Parathyroid adenoma (tissue), 2 donors: Measurements from ENCODE around the gene IL1R1.

Source experiments
- H2AFZ ChIP-seq: fragments of 300-600 bp; sonication (generic); one replicate; pipeline ENCODE4 v1.7.0; 2017; ENCODE audit warnings: antibody characterized with exemption, mild to moderate bottlenecking
- H3K27ac ChIP-seq: fragments of 300-600 bp; sonication (generic); one replicate; pipeline ENCODE4 v1.7.0; 2017
- H3K27me3 ChIP-seq: fragments of 300-600 bp; sonication (generic); one replicate; pipeline ENCODE4 v1.7.0; 2017; ENCODE audit warnings: low read length; ENCODE audit not compliant: control insufficient read depth, insufficient read depth
- H3K36me3 ChIP-seq: fragments of 300-600 bp; sonication (generic); one replicate; pipeline ENCODE4 v1.7.0; 2017; ENCODE audit warnings: low read length; ENCODE audit not compliant: control insufficient read depth, insufficient read depth
- H3K4me1 ChIP-seq: fragments of 300-600 bp; sonication (generic); one replicate; pipeline ENCODE4 v1.7.0; 2017; ENCODE audit warnings: control low read depth
- H3K4me2 ChIP-seq: fragments of 300-600 bp; sonication (generic); one replicate; pipeline ENCODE4 v1.7.0; 2017; ENCODE audit warnings: low read length
- H3K4me3 ChIP-seq: fragments of 300-600 bp; sonication (generic); one replicate; pipeline ENCODE4 v1.7.0; 2017; ENCODE audit warnings: low read depth, low read length
- H3K79me2 ChIP-seq: fragments of 300-600 bp; sonication (generic); one replicate; pipeline ENCODE4 v1.7.0; 2017; ENCODE audit warnings: control low read depth
- H3K9ac ChIP-seq: fragments of 300-600 bp; sonication (generic); one replicate; pipeline ENCODE4 v1.7.0; 2017; ENCODE audit warnings: mild to moderate bottlenecking
- H3K9me3 ChIP-seq: fragments of 300-600 bp; sonication (generic); one replicate; pipeline ENCODE4 v1.7.0; 2017; ENCODE audit warnings: low read length; ENCODE audit not compliant: control insufficient read depth
- TF ChIP-seq, protein P1 (sequence below): fragments of 300-600 bp; sonication (generic); IDR thresholded peaks from one replicate; pipeline ENCODE4 v1.7.0; 2017; ENCODE audit warnings: antibody characterized with exemption, mild to moderate bottlenecking
- donor health status: primary hyperparathyroidism.

Gene IL1R1

GRCh38 chr2:102179788-102180686 is 37.5 kb downstream of the IL1R1 start:
- no peaks in the 10 kb centered on the region for H3K9me3 ChIP-seq
- no peak overlapping the region for H3K4me2 ChIP-seq
- no peak overlapping the region for H3K9ac ChIP-seq
- no peak overlapping the region for H3K27ac ChIP-seq
- TF ChIP-seq, protein P1, sequence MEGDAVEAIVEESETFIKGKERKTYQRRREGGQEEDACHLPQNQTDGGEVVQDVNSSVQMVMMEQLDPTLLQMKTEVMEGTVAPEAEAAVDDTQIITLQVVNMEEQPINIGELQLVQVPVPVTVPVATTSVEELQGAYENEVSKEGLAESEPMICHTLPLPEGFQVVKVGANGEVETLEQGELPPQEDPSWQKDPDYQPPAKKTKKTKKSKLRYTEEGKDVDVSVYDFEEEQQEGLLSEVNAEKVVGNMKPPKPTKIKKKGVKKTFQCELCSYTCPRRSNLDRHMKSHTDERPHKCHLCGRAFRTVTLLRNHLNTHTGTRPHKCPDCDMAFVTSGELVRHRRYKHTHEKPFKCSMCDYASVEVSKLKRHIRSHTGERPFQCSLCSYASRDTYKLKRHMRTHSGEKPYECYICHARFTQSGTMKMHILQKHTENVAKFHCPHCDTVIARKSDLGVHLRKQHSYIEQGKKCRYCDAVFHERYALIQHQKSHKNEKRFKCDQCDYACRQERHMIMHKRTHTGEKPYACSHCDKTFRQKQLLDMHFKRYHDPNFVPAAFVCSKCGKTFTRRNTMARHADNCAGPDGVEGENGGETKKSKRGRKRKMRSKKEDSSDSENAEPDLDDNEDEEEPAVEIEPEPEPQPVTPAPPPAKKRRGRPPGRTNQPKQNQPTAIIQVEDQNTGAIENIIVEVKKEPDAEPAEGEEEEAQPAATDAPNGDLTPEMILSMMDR, result no peak
- no peaks in the 10 kb centered on the region for H3K27me3 ChIP-seq
- no peak overlapping the region for H3K4me3 ChIP-seq
- H2AFZ ChIP-seq, result no peak overlapping the region
- H3K4me1 ChIP-seq, result no peaks in the 10 kb centered on the region
- no peaks in the 10 kb centered on the region for H3K79me2 ChIP-seq
- H3K36me3 ChIP-seq, result no peaks in the 10 kb centered on the region

DNA sequence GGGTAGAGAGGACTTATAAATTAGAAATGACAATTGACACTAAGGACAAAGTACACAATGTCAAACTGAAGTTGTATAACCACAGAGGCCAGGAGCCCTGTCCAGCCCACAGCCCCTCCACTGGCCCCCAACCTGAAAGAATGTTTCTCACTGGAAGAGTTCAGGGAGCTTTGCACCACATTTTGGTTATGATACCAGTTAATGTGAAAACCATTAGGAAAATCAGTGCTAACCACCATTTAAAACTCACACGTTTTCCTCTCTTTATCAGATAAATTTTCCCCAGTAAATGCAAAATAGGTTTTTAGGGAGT is 38.1 kb downstream of the IL1R1 start:
- TF ChIP-seq, protein P1, result no peak
- Histone ChIP-seq H3K27me3 (no peaks in the 10 kb centered on the region), H2AFZ (no peak overlapping the region)

DNA sequence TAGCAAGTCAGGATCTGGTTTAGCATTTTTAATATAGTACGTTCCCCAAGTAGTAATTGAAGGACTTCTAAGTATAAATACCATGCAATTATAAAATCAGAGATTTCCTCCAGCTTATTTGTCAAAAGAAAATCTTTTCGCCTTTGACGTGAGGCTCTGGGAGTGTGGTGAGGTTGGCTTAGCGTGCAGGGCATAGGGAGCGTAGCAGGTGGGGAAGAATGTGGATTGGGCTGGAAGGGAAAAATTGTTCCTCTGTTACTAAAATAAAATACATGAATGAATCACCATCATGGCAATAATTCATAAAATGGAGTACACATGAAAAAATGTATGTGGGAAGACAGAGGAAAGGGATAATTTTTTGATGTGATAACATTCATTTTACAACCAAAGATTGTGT is 38.8 kb downstream of the IL1R1 start:
- Histone ChIP-seq H3K4me2 (no peak overlapping the region), H3K4me3 (no peak overlapping the region), H3K9ac (no peak overlapping the region), H2AFZ (no peak overlapping the region), H3K27ac (no peak overlapping the region), H3K79me2 (no peaks in the 10 kb centered on the region), H3K36me3 (no peaks in the 10 kb centered on the region), H3K4me1 (peaks cover under 1% of the 10 kb centered on the region), H3K27me3 (no peaks in the 10 kb centered on the region), H3K9me3 (no peaks in the 10 kb centered on the region)
- TF ChIP-seq, protein P1, result no peak

More for the DNA sequence above, 38.1 kb downstream of the IL1R1 start:
- Histone ChIP-seq H3K36me3 (no peaks in the 10 kb centered on the region), H3K9me3 (no peaks in the 10 kb centered on the region), H3K4me1 (no peaks in the 10 kb centered on the region), H3K4me2 (no peak overlapping the region), H3K4me3 (no peak overlapping the region), H3K9ac (no peak overlapping the region), H3K79me2 (no peaks in the 10 kb centered on the region), H3K27ac (no peak overlapping the region)

GRCh38 chr2:102181919-102182635 is 39.5 kb downstream of the IL1R1 start:
- Histone ChIP-seq H3K4me3 (no peak overlapping the region), H3K27me3 (no peaks in the 10 kb centered on the region), H3K36me3 (no peaks in the 10 kb centered on the region), H3K9ac (no peak overlapping the region), H3K4me1 (peaks cover 5% of the 10 kb centered on the region), H3K79me2 (no peaks in the 10 kb centered on the region), H3K4me2 (no peak overlapping the region), H3K27ac (no peak overlapping the region), H3K9me3 (no peaks in the 10 kb centered on the region), H2AFZ (no peak overlapping the region)
- TF ChIP-seq, protein P1, result no peak
